ENCODE measurements around the gene ORMDL3.

DNA sequence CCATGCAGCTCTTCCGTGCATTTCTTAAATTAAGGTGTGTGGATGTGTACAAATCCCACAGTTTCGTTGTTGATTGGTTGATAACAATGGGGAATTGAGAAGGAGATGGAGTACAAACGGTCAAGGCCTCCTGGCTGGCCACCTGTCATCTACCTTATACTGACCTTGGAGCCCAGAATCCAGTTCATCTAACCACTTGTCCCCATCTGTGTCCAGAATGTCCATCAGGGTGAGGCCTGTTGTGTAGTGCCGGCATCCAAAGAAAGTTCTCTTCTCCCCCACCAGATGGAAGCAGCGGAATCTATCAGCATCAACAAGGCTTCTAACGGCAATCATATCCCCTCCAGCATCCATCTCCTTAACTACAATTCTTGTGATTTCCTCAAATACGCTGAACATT lies 10.5 kb downstream of the ORMDL3 start:
- TF ChIP-seq ZNF384 (IDR thresholded peaks at IDR 0.05) (no peak), TARDBP (IDR thresholded peaks at IDR 0.05) (no peak), NFRKB (IDR thresholded peaks at IDR 0.05) (no peak), HDGF (IDR thresholded peaks at IDR 0.05; ENCODE audit: borderline replicate concordance) (no peak), ARNT (IDR thresholded peaks at IDR 0.05) (no peak), FOXM1 (IDR thresholded peaks at IDR 0.05; ENCODE audit: borderline replicate concordance) (no peak), SP1 (IDR thresholded peaks at IDR 0.05) (no peak), FOXK2 (IDR thresholded peaks at IDR 0.05) (no peak), BHLHE40 (IDR thresholded peaks at IDR 0.05; ENCODE audit: borderline replicate concordance) (no peak), SUZ12 (IDR thresholded peaks at IDR 0.05) (no peak), ELF4 (IDR thresholded peaks at IDR 0.05) (no peak), FOXA1 (IDR thresholded peaks at IDR 0.05) (no peak), CTBP1 (IDR thresholded peaks at IDR 0.05; ENCODE audit: borderline replicate concordance) (no peak)
- TF ChIP-seq, protein P1, sequence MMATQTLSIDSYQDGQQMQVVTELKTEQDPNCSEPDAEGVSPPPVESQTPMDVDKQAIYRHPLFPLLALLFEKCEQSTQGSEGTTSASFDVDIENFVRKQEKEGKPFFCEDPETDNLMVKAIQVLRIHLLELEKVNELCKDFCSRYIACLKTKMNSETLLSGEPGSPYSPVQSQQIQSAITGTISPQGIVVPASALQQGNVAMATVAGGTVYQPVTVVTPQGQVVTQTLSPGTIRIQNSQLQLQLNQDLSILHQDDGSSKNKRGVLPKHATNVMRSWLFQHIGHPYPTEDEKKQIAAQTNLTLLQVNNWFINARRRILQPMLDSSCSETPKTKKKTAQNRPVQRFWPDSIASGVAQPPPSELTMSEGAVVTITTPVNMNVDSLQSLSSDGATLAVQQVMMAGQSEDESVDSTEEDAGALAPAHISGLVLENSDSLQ (IDR thresholded peaks at IDR 0.05) = no peak
